IMR-90 (cell line): ENCODE results near the gene TTC27. TPM values are rescaled to one million over a fixed set of nuclear protein-coding genes. Genes with fewer than 3 reads are reported as not detected.

Experiments
- ATAC-seq: fragments of 200-7000 bp; cut with Tn5 transposase; 2 replicates; pipeline ENCODE4 v1.9.1; 2020; ENCODE audit warnings: low read depth, mild to moderate bottlenecking, moderate library complexity
- BruUV-seq: library from RNA; stranded (reverse); fragments of 400-500 nt; replicated peaks from 2 replicates; lab custom pipeline; 2021; lab: Mats Ljungman, UMichigan
- CTCF ChIA-PET: fragments of 300-600 bp; formaldehyde crosslinking; extraction: SDS; loops from one replicate; lab custom pipeline; 2021; ENCODE audit warnings: antibody characterized with exemption; lab: Yijun Ruan, JAX
- POLR2A ChIA-PET: fragments of 300-600 bp; sonication (Branson Sonifier 250); formaldehyde crosslinking; loops from one replicate; lab custom pipeline; 2022; ENCODE audit warnings: antibody characterized with exemption; ENCODE audit not compliant: unreplicated experiment; lab: Charles Lee
- DNase-seq: peaks from one replicate; pipeline ENCODE4 v3.0.0; 2013
- H2AFZ ChIP-seq: replicated peaks from 2 replicates; pipeline ENCODE3; 2013; ENCODE audit warnings: low read length, mild to moderate bottlenecking; ENCODE audit not compliant: poor library complexity
- H2AK5ac ChIP-seq: 2 replicates; pipeline ENCODE4 v1.6.1; 2013; ENCODE audit warnings: low read depth, low read length, inconsistent platforms
- H2AK9ac ChIP-seq: replicated peaks from 2 replicates; pipeline ENCODE3; 2013; ENCODE audit warnings: mild to moderate bottlenecking, low read depth, low read length, moderate library complexity; ENCODE audit not compliant: poor library complexity
- H2BK120ac ChIP-seq: 2 replicates; pipeline ENCODE4 v1.6.1; 2013; ENCODE audit warnings: low read depth, low read length, inconsistent platforms
- H2BK15ac ChIP-seq: 3 replicates; pipeline ENCODE4 v1.6.1; 2013; ENCODE audit warnings: low read depth, low read length, inconsistent platforms
- H2BK20ac ChIP-seq: 2 replicates; pipeline ENCODE4 v1.6.1; 2013; ENCODE audit warnings: low read depth, mild to moderate bottlenecking, inconsistent platforms, low read length, moderate library complexity
- H2BK5ac ChIP-seq: 2 replicates; pipeline ENCODE4 v1.6.1; 2013; ENCODE audit warnings: mild to moderate bottlenecking, low read depth, low read length, inconsistent platforms; ENCODE audit not compliant: poor library complexity, severe bottlenecking
- H3K14ac ChIP-seq: replicated peaks from 2 replicates; pipeline ENCODE4 v1.6.1; 2013; ENCODE audit warnings: low read depth, low read length, inconsistent platforms
- H3K18ac ChIP-seq: 2 replicates; pipeline ENCODE4 v1.6.1; 2013; ENCODE audit warnings: low read depth, low read length, control low read depth
- H3K23ac ChIP-seq: 2 replicates; pipeline ENCODE4 v1.6.1; 2013; ENCODE audit warnings: low read depth, low read length, inconsistent platforms
- H3K27ac ChIP-seq: 2 replicates; pipeline ENCODE4 v1.5.1; 2013; ENCODE audit warnings: mild to moderate bottlenecking, control low read depth, low read length; ENCODE audit not compliant: insufficient read depth
- H3K27me3 ChIP-seq: 2 replicates; pipeline ENCODE4 v1.6.1; 2013; ENCODE audit warnings: low read length; ENCODE audit not compliant: control insufficient read depth, insufficient read depth
- H3K36me3 ChIP-seq: 2 replicates; pipeline ENCODE4 v1.6.1; 2013; ENCODE audit warnings: low read length, mixed read lengths; ENCODE audit not compliant: control insufficient read depth, insufficient read depth
- H3K4ac ChIP-seq: 2 replicates; pipeline ENCODE4 v1.6.1; 2013; ENCODE audit warnings: low read depth, low read length, inconsistent platforms
- H3K4me1 ChIP-seq: 2 replicates; pipeline ENCODE4 v1.6.1; 2013; ENCODE audit warnings: low read length, mixed read lengths; ENCODE audit not compliant: control insufficient read depth, insufficient read depth
- H3K4me2 ChIP-seq: 2 replicates; pipeline ENCODE4 v1.6.1; 2013; ENCODE audit warnings: low read depth, mild to moderate bottlenecking, control low read depth, low read length, moderate library complexity
- H3K4me3 ChIP-seq: 2 replicates; pipeline ENCODE4 v1.5.1; 2013; ENCODE audit warnings: low read depth, mild to moderate bottlenecking, control low read depth, low read length, moderate library complexity; ENCODE audit not compliant: insufficient read depth
- H3K56ac ChIP-seq: 2 replicates; pipeline ENCODE4 v1.6.1; 2013; ENCODE audit warnings: low read length, inconsistent platforms; ENCODE audit not compliant: insufficient read depth; ENCODE audit errors: extremely low read depth
- H3K79me1 ChIP-seq, 2 experiments: 2 replicates each; pipeline ENCODE4 v1.6.1; 2013; ENCODE audit warnings: low read length in 2 of 2, inconsistent platforms in 1 of 2, low read depth in 1 of 2
- H3K9ac ChIP-seq: 2 replicates; pipeline ENCODE4 v1.6.1; 2013; ENCODE audit warnings: low read depth, low read length, control low read depth
- H3K9me1 ChIP-seq: 2 replicates; pipeline ENCODE4 v1.6.1; 2013; ENCODE audit warnings: low read length, inconsistent platforms; ENCODE audit not compliant: insufficient read depth
- H3K9me3 ChIP-seq: 2 replicates; pipeline ENCODE4 v1.6.1; 2013; ENCODE audit warnings: low read length; ENCODE audit not compliant: control insufficient read depth, insufficient read depth
- H4K20me1 ChIP-seq: 2 replicates; pipeline ENCODE4 v1.6.1; 2013; ENCODE audit warnings: low read length, inconsistent platforms; ENCODE audit not compliant: insufficient read depth
- H4K5ac ChIP-seq: 2 replicates; pipeline ENCODE4 v1.6.1; 2013; ENCODE audit warnings: mild to moderate bottlenecking, low read depth, low read length, control low read depth
- H4K8ac ChIP-seq, 2 experiments: 2 replicates each; pipeline ENCODE4 v1.6.1; 2013; ENCODE audit warnings: low read depth in 2 of 2, low read length in 2 of 2, control low read depth in 1 of 2, inconsistent platforms in 1 of 2
- H4K91ac ChIP-seq: 2 replicates; pipeline ENCODE4 v1.6.1; 2013; ENCODE audit warnings: low read depth, low read length, inconsistent platforms; ENCODE audit not compliant: insufficient read depth
- MAFK ChIP-seq: IDR thresholded peaks from 2 replicates; pipeline ENCODE4 v1.6.1; 2012; ENCODE audit warnings: low read depth, low read length, improper control_type of control experiment
- WGBS, 2 experiments: methylation state at CpG; one replicate each; pipeline versions ENCODE4 v1.1.5 to v1.1.7; 2013; ENCODE audit warnings: missing lambda C conversion rate in 2 of 2; ENCODE audit not compliant: insufficient read length in 1 of 2; ENCODE audit errors: extremely low coverage in 2 of 2; 5-methylcytosine and 5-hydroxymethylcytosine counted together
- dilution Hi-C: fragments of 300-500 bp; cut with HindIII; formaldehyde crosslinking; loops from one replicate; pipeline ENCODE4 v1.14.3; 2018; ENCODE audit warnings: low sequenced_read_pairs; ENCODE audit not compliant: unreplicated experiment
- in situ Hi-C: fragments of 300-500 bp; cut with MboI; formaldehyde crosslinking; loops from 3 replicates; pipeline ENCODE4 v1.14.3; 2019; ENCODE audit warnings: low sequenced_read_pairs, inconsistent platforms, mixed read lengths
- intact Hi-C: fragments of 100-400 bp; cut with micrococcal nuclease; formaldehyde crosslinking; loops from 2 replicates; pipeline ENCODE4 v1.10.0; 2022
- polyA plus RNA-seq, 3 experiments: library from polyadenylated mRNA; depleted of rRNA; stranded (reverse); fragments of >200 nt; gene quantifications; 2 replicates each; pipeline ENCODE4 v1.2.3, GENCODE V29; 2012; ENCODE audit warnings: low replicate concordance in 1 of 3
- total RNA-seq: library from RNA; depleted of rRNA; stranded (reverse); fragments of >200 nt; gene quantifications from 2 replicates; pipeline ENCODE4 v1.2.3, GENCODE V29; 2012
- TF ChIP-seq, protein P1 (sequence below): fragments of 150-350 bp; IDR thresholded peaks from 2 replicates; pipeline ENCODE4 v1.6.1; 2016; ENCODE audit warnings: low read depth, mild to moderate bottlenecking, low read length, moderate library complexity, borderline replicate concordance

The TTC27 gene
- total and polyA plus RNA-seq, 2 of the 4 experiments (the other 2 are of a cell fraction): 12.7 to 30.5 TPM

DNA sequence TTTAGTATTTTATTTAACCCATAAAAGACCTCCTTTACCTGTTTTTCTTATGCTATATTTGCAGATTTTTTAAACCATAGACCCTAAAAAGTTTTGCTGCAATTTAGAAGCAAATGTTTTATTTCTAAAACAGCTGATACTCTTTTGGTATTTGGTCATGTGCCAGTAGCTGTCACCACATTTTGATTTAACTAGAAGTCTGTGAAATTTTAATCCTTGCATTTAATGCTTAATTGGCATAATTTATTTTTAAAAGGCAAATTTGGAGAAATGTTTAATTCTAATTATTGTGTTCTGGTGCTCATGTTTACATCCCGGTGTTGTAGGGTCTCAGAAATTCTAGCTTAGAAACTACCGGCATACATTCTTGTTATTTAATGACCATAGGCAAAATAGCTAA is 111.8 kb downstream of the TTC27 start:
- Histone ChIP-seq H2BK120ac (no peak overlapping the region), H3K4ac (no peak overlapping the region), H4K91ac (no peak overlapping the region), H3K79me1 (0 out of 4 replicates have a peak, but pooled peaks cover 0 to 4% of the 10 kb centered on the region in 2 experiments), H4K8ac (no peak overlapping the region), H3K9me1 (peaks cover 2% of the 10 kb centered on the region; the same call in 1 of the 2 replicates), H4K5ac (no peak overlapping the region), H3K4me3 (no peak overlapping the region), H2AK5ac (no peak overlapping the region), H2AK9ac (no peak overlapping the region), H3K56ac (no peak overlapping the region), H3K4me1 (peaks cover 4% of the 10 kb centered on the region), H3K9ac (no peak overlapping the region), H3K36me3 (peaks cover 7% of the 10 kb centered on the region), H3K23ac (no peak overlapping the region), H3K27ac (no peak overlapping the region), H3K9me3 (no peaks in the 10 kb centered on the region), H3K14ac (no peak overlapping the region), H2BK15ac (no peak overlapping the region), H2AFZ (no peak overlapping the region), H3K4me2 (no peak overlapping the region), H4K20me1 (no peaks in the 10 kb centered on the region), H2BK20ac (no peak overlapping the region), H3K18ac (no peak overlapping the region), H2BK5ac (no peak overlapping the region), H3K27me3 (no peaks in the 10 kb centered on the region)
- TF ChIP-seq, protein P1, sequence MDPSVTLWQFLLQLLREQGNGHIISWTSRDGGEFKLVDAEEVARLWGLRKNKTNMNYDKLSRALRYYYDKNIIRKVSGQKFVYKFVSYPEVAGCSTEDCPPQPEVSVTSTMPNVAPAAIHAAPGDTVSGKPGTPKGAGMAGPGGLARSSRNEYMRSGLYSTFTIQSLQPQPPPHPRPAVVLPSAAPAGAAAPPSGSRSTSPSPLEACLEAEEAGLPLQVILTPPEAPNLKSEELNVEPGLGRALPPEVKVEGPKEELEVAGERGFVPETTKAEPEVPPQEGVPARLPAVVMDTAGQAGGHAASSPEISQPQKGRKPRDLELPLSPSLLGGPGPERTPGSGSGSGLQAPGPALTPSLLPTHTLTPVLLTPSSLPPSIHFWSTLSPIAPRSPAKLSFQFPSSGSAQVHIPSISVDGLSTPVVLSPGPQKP: no peak
- peak; percentile 56; the same call in 1 of the 2 replicates for TF ChIP-seq MAFK
- WGBS, 2 experiments: no CpG with 5 or more reads among the region's 2 CpGs
- no peak for DNase-seq
- ChIA-PET CTCF (interaction anchor here (0.6 kb wide), 1 partner anchor 30 kb away, joined by 4 read pairs; no protein-coding TSS in a partner anchor), POLR2A (no interaction called here)
- in situ Hi-C loops: no loop called here
- dilution Hi-C loops: no loop called here
- no TSS peak for BruUV-seq
- ATAC-seq: no peak
- intact Hi-C loops: loop anchor here (5.0 kb wide), 1 partner anchor 92 kb away; no protein-coding TSS in a partner anchor
